Astrocyte of the hippocampus (primary cell): ENCODE results near the gene ZNF724.
"Not testable (repeated sequence)": the region's sequence is repeated elsewhere in the genome, so short reads cannot be mapped to it uniquely, and the experiment has no call there.

Experiments used
- DNase-seq: peaks from one replicate; pipeline ENCODE4 v3.0.0; 2011; ENCODE audit warnings: low read depth, low spot score

The ZNF724 gene

DNA sequence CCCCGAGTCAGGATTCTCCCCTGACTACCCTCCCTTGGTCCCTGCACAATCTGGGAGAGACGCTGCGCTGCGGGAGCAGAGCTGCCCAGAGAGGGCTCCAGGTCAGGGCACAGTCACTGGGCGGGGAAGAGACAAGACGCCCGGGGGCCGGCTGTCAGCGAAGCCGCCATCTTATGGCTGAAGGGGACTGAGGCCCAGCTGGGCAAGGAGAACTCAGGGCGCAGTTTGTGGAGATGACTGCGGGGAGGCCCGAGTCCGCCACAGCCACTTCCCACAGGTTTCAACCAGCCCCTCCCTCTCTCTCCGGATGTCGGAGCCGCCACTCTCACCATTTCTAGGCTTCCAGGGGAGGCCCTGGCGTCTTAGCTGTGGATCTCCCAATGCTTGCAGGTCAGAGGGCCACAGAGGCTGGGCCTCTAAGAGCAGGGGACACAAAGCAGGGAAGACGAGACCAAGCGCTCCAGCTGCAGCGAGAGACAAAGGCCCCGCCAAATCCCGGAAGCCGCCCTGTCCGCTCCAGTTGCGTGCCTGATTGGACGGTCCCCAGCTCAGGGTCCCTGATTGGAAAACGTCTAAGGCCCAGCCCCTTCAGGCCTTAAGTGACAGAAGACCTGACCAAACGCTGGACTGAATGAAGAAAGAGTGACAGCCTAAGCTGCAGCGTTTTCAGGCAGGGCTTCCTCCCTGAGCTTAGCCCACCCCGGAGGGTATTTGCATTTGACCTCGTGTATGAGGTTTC lies at the start of gene ZNF724:
TSS of gene ZNF724 (minus strand) at position 484 of the 739 bp plus-strand sequence. CDS start at position 332, 152 bp downstream.
- peak; percentile 98 for DNase-seq

DNA sequence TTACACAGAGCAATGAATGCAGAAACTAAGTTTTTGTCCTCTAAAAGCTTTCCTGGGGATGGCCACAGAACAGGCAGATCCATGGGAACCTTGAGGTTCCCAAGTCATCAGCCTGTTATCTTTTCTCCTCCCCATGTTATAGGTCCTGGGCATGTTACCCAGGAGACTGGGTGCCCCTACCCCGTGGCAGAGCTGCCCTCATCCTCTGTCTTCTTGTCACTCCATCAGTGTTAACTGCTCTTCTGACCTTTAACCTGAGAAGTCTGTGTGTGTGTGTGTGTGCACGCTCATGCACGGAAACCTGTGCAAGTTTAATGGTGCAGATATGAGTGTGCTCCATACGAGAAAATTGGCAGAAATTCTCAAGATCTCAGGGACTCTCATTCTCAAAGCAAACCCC lies 43.9 kb upstream of the ZNF724 start:
- DNase-seq, result no peak

DNA sequence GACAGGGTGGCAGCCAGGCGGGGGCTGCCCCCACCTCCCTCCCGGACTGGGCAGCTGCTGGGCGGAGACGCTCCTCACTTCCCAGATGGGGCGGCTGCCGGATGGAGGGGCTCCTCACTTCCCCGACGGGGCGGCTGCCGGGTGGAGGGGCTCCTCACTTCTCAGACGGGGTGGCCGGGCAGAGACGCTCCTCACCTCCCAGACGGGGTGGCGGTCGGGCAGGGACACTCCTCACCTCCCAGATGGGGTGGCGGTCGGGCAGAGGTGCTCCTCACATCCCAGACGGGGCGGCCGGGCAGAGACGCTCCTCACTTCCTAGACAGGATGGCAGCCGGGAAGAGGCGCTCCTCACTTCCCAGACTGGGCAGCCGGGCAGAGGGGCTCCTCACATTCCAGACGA lies 39.8 kb upstream of the ZNF724 start:
- DNase-seq, result not testable (repeated sequence)

DNA sequence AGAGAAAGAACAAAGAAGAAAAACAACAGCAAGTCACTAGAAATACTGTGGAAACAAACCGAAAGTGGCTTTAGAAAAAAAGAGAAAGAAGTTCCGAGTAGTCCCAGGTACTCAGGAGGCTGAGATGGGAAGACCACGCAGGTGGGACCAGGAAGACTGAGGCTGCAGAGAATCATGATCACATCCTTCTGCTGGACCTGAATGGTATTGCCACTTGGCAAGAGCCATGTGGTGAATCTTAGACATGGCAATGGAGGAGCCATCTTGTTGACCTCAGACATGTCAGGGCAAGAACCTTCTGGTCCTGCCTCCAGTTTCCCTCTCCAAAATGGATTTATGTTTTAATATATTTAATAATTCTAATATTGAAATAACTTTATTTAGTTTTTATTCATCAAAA lies 37.4 kb upstream of the ZNF724 start:
- no peak for DNase-seq

DNA sequence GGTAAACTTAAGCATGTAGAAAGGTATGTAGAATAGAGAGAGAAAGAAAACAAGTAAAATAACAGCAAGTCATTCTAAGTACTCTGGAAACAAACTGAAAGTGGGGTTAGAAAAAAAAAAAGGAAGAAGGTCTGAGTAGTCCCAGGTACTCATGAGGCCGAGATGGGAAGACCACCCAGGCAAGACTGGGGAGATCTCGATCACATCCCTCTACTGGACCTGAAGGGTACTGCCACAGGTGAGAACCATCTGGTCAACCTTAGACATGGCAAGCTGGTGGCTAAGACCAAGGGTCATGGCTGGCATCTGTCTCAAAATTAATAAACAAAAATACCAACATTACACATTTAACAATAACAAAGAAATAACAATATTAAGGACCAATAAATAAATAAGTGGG lies 36.3 kb upstream of the ZNF724 start:
- no peak for DNase-seq

DNA sequence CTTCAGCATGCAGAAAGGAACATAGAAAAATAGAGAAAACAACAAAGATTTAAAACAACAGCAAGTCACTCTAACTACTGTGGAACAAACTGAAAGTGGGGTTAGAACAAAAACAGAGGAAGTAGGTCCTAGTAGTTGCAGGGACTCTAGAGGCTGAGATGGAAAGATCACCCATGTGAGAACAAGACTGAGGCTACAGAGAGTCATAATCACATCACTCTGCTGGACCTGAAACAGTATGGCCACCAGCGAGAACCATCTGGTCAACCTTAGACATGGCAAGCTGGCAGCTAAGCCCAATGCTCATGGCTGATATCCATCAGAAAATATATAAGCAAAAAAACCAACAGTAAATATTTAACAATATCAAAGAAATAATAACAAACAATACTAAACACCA lies 35.8 kb upstream of the ZNF724 start:
- no peak for DNase-seq

DNA sequence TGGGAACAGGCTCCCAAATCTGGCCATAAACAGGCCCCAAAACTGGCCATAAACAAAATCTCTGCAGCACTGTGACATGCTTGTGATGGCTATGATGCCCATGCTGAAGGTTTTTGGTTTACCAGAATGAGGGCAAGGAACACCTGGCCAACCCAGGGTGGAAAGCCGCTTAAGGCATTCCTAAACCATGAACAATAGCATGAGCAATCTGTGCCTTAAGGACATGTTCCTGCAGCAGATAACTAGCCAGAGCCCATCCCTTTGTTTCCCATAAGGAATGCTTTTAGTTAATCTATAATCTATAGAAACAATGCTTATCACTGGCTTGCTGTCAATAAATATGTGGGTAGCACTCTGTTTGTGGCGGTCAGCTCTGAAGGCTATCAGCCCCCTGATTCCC lies 35.1 kb upstream of the ZNF724 start:
- not testable (repeated sequence) for DNase-seq

DNA sequence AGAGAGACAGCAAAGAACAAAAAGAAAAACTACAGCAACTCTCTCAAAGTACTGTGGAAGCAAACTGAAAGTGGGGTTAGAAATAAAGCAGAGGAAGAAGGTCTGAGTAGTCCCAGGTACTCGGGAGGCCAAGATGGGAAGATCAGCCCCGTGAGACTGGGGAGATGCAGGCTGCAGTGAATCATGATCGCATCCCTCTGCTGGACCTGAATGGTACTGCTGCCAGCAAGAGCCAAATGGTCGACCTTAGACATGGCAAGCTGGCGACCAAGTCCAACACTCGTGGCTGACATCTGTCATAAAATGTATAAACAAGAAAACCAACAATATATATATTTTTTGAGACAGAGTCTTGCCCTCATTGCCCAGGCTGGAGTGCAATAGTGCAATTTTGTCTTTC lies 33.7 kb upstream of the ZNF724 start:
- peak; percentile 44 for DNase-seq

DNA sequence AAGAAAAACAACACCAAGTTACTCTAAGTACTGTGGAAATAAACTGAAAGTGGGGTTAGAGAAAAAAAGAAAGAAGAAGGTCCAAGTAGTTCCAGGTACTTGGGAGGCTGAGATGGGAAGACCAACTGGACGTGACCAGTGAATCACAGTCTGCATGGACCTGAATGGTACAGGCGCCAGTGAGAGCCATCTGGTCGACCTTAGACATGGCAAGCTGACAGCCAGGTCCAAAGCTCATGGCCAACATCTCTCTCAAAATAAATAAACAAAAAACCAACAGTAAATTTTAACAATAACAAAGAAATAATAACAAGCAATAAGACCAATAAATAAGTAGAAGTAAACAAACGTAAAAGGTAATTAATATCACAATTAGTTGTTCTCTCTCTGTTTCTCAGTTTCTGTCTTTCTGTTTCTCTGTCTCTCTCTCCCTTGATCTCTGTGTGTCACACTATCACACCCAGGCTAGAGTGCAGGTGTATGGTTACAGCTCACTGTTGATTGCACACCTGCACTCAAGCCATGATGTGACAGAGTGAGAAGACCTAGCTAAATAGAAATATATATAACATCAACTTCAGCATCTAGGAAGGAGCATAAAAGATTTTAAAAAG lies 31.6 kb upstream of the ZNF724 start:
- DNase-seq, result no peak

DNA sequence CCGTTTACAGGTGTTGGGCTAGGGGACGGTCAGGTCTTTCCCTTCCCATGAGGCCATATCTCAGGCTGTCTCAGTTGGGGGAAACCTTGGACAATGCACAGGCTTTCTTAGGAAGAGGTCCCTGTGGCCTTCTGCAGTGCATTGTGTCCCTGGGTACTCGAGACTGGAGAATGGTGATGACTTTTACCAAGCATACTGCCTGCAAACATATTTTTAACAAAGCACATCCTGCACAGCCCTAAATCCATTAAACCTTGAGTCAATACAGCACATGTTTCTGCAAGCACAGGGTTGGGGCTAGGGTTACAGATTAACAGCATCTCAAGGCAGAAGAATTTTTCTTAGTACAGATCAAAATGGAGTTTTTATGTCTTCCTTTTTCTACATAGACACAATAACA lies 27.9 kb upstream of the ZNF724 start:
- not testable (repeated sequence) for DNase-seq

DNA sequence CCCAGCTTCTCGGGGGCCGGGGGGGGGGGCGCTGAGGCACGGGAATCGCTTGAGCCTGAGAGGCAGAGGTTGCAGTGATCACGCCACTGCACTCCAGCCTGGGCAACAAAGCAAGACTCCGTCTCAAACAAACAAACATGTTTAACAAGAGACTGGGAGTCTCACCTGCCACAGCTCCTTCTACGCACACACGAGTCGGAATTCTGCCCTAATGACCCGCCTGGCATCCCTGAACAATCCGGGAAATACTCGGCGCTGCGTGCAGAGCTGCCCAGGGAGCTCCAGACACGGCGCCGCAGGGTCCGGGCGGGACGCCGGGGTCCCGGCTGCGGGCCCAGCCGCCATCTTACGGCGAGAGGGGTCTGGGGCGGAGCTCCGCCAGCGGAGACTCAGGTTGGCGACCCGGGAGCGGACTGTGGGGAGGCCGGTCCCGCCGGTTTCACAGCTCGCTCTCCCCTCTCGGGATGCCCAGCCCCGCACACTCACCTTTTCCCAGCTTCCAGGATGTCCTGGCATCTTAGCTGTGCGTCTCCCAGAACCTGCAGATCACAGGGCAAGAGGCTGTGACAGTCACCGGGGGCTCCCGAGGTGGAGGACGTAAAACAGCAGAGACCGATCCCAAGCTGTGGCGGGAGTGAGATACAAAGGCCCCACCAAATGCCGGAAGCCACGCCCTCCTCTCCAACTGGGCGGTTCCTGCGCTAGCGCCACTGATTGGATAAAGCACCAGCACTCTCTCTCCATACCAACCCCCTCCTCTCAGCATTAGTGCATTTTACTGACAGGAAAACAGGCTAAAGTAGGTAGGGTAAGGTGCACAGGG lies 23.6 kb upstream of the ZNF724 start:
- DNase-seq, result peak; percentile 95

DNA sequence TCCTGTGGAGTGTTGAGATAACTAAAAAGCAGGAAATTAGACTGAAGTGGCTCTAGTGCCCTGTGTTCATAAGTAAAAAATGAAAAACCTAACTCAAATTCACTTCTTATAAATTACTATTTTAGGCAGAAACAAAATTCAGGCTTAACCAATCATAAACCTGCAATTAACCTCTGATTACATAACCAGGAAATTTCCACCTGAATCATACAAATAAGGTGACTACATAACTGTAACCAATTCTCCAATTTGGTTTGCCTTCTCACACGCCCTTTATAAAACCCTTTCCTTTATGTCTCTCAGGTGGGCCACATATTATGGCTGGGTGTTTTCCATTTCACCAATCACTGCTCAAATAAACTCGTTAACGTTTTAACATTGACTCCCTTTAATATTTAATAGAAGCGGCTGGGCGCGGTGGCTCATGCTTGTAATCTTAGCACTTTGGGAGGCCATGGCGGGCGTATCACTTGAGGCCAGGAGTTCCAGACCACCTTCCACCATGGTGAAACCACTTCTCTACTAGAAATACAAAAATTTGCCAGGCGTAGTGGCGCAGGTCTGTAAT lies 22.9 kb upstream of the ZNF724 start:
- no peak for DNase-seq

DNA sequence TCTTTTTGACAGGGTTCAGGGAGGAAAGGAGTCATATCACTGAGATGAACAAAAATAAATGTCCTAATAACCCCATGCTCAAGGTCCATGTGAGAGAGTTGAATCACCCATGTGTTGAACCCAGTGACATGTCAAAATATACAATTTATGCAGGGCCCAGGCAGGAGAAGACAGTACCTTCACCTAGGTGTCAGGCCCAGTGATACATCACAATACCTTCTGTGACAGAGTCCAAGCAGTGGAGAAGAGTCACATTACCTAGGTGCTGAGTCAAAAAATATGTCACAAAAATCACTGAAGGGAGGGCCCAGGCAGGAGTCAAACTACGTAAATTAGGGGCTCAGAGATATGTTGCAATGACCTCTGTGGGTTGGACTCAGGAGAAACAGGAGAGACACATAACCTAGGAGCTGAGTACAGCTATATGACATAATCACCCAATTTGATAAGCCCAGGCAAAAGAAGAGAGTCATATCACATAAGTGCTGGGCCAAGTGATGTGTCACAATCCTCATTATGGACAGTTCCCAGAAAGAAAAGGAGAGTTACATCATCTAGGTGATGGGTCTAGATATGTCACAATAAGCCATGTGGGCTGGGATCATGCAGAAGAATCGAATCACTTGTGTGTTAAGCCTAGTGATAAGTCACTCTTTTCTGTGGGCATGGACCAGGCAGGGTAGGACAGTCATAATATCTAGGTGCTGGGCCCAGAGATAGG lies 13.8 kb upstream of the ZNF724 start:
- DNase-seq, result no peak

DNA sequence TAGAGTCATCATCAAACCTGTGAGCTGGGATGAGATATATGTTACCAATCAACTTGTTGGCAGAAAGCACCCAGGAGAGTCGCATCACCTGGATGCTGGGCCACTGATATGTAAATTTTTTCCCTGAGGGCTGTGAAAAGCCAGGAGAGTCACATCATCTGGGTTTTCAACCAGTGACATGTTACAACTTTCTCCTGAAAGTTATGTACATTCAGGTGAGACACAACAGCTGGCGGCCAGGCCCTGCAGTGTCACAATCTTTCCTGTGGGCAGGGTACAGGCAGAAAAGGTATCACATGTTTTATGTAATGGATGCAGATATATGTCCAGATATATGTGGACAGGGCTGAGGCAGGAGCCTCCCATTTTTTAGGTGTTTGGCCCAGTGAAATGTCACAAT lies 13.2 kb upstream of the ZNF724 start:
- DNase-seq, result no peak

DNA sequence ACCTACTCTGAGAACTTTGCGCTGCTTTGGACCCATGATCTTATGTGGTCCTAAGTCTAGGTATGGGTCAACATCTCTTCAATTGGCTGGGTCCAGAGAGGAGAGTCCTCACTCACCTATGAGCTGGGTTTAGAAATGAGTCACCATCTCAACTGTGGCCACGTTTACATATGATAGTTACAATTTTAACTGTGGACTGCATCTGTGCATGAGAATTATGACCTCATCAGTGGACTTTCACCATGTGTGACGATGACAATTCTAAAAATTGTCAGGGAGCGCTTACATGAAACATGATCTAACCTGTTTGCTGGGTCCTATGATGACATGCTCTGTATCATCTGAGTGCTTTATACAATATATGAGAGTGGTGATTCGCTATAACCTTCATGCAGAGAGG lies 12.7 kb upstream of the ZNF724 start:
- no peak for DNase-seq

DNA sequence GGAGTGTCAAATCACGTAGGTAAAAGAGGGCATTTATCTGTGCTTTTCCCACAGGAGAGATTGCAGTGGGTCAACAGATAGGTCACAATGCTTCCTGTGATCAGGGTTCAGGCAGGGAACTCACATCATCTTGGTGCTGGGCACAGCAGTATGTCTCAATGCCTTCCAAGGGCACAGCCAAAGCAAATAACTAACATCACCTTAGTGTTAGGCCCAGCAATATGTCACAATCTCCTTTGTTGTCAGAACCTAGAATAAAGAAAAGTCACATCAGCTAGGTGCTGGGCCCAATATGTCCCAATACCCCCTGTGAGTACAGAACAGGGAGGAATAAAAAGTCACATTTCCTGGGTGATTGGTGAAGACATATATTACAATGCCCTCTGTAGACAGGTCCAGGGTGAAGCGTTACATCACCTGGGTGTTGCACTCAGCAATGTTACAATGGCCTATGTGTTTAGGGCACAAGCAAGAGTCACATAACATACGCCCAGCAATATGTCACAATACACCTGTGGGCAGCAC lies 11.4 kb upstream of the ZNF724 start:
- DNase-seq, result no peak

DNA sequence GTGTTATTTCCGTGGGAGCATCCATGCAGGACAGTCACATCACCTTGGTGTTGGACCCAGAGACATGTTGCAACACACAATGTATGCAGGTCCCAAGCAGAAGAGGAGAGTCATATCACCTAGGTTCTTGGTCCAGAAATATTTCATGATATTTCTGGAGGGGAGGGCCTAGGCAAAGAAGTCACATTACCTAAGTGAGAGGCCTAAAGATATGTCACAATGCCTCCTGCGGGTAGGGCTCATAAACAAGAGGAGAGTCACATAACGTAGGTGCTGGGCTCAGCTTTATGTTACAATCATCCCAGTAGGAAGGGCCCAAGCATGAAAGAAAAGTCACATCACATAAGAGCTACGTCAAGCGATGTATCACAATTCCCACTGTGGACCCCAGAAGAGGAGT lies 10.8 kb upstream of the ZNF724 start:
- DNase-seq, result no peak

DNA sequence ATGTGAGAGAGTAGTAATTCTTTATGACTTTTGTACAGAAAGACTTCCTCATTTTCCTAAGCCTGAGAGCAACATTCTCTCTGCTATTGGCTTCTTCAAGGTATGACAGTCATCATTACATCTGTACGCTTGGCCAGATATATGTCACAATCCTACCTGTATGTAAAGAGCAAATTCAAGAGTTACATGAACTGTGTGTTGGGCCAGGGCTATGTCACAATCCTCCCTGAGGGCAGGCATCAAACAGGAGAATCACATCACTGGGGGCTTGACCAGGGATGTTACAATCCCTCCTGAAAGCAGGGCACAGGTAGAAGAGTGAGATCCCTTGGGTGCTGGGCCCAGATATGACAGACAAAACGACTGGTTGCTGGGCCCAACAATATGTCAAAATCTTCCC lies 9.8 kb upstream of the ZNF724 start:
- no peak for DNase-seq

DNA sequence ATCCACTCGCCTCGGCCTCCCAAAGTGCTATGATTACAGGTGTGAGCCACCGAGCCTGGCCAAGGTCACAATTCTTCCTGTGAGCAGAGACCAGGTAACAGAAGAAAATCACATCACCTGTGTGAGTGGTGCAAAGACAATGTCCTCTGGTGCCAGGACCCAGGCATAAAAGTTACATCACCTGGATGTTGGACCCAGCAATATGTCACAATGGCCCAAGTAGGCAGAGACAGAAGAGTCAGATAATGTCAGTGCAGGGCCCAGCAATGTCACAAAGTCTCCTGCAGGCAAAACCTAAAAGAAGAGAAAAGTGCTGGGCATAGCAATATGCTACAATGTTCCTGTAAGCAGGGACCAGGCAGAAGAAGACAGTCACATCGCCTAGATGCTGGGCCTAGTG lies 5.5 kb upstream of the ZNF724 start:
- no peak for DNase-seq

DNA sequence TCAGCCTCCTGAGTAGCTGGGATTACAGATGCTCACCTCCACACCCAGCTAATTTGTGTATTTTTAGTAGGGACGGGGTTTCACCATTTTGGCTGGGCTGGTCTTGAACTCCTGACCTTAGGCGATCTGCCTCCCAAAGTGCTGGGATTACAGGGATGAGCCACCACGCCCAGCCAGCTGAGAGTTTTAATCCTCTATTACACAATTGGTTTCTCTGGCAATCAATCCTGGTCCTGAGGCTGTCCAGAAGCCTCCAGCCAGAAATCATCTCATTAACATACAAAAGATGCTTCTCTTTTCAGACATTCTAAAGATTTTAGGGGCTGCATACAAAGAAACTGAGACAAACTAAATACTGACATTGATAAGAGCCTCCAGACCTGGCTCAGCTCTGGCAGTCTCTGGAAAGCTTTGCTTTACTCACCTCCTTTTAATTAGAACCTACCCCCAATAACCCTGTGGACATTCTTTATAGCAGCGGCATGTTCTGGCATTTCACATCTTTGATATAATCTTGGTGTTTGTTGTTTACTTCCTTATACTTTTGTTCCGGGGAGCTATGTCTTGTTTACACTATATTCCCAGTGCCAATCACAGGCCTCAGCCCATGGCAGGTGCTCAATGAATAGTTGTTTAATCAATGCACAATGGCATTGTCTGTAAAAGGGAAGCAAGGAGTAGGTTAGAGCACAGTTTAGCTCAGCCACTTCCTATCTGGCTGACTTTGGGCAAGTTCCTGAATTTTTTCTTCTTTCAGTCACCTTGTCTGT lies 4.1 kb upstream of the ZNF724 start:
- DNase-seq, result no peak

DNA sequence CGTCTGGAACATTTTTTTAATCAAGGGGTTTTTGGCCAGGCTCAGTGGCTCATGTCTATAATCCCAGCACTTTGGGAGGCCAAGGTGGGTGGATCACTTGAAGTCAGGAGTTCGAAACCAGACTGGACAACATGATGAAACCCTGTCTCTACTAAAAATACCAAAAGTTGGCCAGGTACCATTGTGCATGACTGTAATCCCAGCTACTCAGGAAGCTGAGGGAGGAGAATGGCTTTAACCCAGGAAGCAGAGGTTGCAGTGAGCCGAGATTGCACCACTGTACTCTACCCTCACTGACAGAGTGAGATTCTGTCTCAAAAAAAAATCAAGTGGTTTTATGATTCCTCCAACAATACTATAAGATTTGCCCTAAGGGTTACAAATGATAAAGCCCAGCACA lies 3.1 kb upstream of the ZNF724 start:
- DNase-seq, result not testable (repeated sequence)
